ENCODE measurements around the gene CCDC30. TPM values are rescaled to one million over a fixed set of nuclear protein-coding genes. Genes with fewer than 3 reads are reported as not detected.

Gene CCDC30
- total RNA-seq, 2 experiments from 2014 or later = 1.3 to 2.3 TPM

DNA sequence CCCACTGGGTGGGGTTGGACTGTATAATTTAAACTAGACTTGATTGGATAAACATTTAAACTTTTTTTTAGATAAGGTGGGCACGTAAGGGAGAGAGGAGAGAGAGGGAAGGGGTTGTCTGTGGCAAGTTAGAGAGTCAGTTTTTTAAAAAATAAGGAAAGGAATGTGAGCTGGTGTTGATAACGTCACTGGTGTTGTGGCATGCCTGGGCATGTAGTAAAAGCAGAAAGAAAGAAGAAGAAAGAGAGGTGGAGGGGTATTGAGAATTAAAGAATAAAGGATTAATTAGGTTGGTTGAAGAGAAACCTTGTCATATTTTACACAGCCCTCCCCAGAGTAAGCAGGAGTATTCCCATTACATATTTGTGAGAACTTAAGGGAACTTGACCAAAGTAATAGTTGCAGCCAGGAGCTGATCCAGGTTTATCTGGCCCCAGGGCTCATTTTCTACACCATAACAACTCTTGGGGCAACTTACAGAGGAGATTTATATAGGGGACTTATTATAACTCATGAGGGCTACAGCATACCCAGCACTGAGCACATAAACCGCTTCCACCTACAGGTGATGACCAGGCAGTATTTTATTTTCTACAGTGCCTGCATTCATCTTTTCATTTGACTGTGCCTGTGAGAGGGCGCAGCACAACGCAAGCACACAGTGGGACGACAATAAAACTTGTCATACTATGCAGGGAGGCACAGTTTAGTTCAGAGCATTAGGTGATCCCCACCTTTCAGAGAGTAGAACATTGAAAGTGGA lies 70.2 kb downstream of the CCDC30 start:
- no peaks in the 10 kb centered on the region for H3K27me3 Mint-ChIP-seq
- no peak for ATAC-seq
- H3K27ac Mint-ChIP-seq = no peak overlapping the region
- DNase-seq = no peak
- H3K4me3 Mint-ChIP-seq = no peak overlapping the region
- intact Hi-C loops (cut with DNase I, micrococcal nuclease) = no loop called here
- H3K36me3 Mint-ChIP-seq (ENCODE audit: low read depth) = peaks cover 11% of the 10 kb centered on the region
- ChIA-PET POLR2A (no interaction called here), CTCF (interaction anchor here (1.0 kb wide), 1 partner anchor 27 kb away, joined by 3 read pairs; no protein-coding TSS in a partner anchor)
- peaks cover 10% of the 10 kb centered on the region for H3K4me1 Mint-ChIP-seq
- H3K9me3 Mint-ChIP-seq (ENCODE audit: low read depth) = no peaks in the 10 kb centered on the region

DNA sequence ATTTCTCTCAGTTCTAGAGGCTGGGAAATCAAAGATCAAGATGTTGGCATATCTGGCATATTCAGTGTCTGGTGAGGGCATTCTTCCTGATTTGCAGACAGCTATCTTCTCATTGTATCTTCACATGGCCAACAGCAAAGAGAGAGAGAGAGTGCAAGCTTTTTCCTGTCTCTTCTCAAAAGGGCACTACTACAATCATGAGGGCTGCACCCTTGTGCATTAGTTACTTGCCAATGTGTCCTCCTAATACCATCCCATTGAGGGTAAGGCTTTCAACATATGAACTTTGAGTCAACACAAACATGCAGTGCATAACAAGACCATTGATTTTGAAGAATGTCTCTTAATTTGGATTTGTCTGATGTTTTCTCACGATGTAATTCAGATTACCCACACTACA lies 78.0 kb downstream of the CCDC30 start:
- no peak overlapping the region for H3K4me3 Mint-ChIP-seq
- H3K27me3 Mint-ChIP-seq = no peaks in the 10 kb centered on the region
- H3K4me1 Mint-ChIP-seq = no peaks in the 10 kb centered on the region
- peaks cover 8% of the 10 kb centered on the region for H3K36me3 Mint-ChIP-seq (ENCODE audit: low read depth)
- ChIA-PET CTCF (interaction anchor here (0.8 to 1.0 kb wide), 2 partner anchors 23 to 344 kb away, joined by 3 read pairs; no protein-coding TSS in a partner anchor), POLR2A (no interaction called here)
- no peak overlapping the region for H3K27ac Mint-ChIP-seq
- H3K9me3 Mint-ChIP-seq (ENCODE audit: low read depth) = no peaks in the 10 kb centered on the region
- DNase-seq (no peak), ATAC-seq (no peak)
- intact Hi-C loops (cut with DNase I, micrococcal nuclease) = no loop called here

DNA sequence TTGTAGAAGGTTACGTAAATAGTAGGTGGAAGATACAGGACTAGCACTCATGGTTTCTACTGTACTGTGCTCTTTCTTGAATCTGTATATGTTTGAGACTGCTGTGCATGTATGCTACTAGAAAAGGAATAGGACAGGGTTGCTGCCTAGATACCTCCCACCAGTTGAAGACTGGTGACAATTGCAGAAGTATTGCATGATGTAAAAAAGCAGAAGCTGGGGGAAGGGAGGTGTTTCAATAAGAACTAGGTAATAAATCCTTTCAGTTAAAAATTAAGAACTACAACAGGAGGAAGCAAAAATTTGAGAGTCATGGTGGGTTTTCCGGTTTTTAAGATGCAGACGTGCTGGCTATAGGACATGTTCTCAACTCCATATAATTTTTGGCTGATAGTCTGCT lies 88.1 kb downstream of the CCDC30 start:
- ChIA-PET POLR2A (no interaction called here), CTCF (interaction anchor here (0.7 kb wide), 1 partner anchor 640 kb away, joined by 3 read pairs; no protein-coding TSS in a partner anchor)
- Mint-ChIP-seq H3K27ac (no peak overlapping the region), H3K36me3 (ENCODE audit: low read depth) (no peaks in the 10 kb centered on the region), H3K9me3 (ENCODE audit: low read depth) (no peaks in the 10 kb centered on the region), H3K4me1 (no peaks in the 10 kb centered on the region), H3K27me3 (no peaks in the 10 kb centered on the region), H3K4me3 (no peak overlapping the region)
- no peak for ATAC-seq
- intact Hi-C loops (cut with DNase I, micrococcal nuclease) = no loop called here
- DNase-seq = no peak

DNA sequence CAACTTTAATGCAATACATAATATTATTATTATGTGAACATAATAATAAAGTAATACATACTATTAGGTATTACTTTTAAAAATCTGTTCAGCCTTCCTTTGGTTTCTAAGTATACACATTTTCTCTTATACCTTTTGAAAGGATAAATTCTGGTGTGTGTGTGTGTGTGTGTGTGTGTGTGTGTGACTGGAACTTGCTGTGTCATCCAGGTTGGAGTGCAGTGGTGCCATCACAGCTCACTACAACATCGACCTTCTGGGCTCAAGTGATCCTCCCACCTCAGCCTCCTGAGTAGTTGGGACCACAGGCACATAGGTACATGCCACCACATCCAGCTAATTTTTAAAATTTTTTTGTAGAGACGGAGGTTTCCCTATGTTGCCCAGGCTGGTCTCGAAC lies 88.5 kb downstream of the CCDC30 start:
- no peaks in the 10 kb centered on the region for H3K4me1 Mint-ChIP-seq
- no peaks in the 10 kb centered on the region for H3K27me3 Mint-ChIP-seq
- intact Hi-C loops (cut with DNase I, micrococcal nuclease) = no loop called here
- ATAC-seq (no peak), DNase-seq (no peak)
- H3K36me3 Mint-ChIP-seq (ENCODE audit: low read depth) = no peaks in the 10 kb centered on the region
- no peaks in the 10 kb centered on the region for H3K9me3 Mint-ChIP-seq (ENCODE audit: low read depth)
- POLR2A ChIA-PET = no interaction called here
- CTCF ChIA-PET = interaction anchor here (0.7 kb wide), 1 partner anchor 639 kb away, joined by 3 read pairs; no protein-coding TSS in a partner anchor
- no peak overlapping the region for H3K27ac Mint-ChIP-seq
- H3K4me3 Mint-ChIP-seq = no peak overlapping the region

DNA sequence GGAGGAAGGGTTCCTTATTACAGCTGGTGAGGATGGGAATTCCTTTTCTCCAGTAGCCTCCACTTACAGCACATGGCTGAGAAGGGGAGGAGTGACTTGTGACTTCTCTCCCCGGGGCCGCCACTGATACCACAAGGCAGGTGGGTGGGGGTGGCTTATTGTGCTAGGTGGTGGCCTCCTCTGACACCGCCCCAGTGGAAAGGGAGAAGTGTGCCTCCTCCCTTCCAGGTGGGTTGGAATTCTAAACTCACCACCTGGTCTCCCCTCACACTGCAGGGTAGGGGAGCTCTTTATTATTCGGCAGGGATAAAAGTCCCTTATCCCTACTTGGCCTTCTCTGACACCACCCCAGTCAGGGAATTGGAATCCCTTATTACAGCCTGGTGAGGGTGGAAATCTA lies 89.5 kb downstream of the CCDC30 start:
- ChIA-PET CTCF (no interaction called here), POLR2A (no interaction called here)
- Mint-ChIP-seq H3K4me1 (no peaks in the 10 kb centered on the region), H3K4me3 (no peak overlapping the region), H3K36me3 (ENCODE audit: low read depth) (no peaks in the 10 kb centered on the region), H3K27me3 (no peaks in the 10 kb centered on the region), H3K9me3 (ENCODE audit: low read depth) (no peaks in the 10 kb centered on the region), H3K27ac (no peak overlapping the region)
- intact Hi-C loops (cut with DNase I, micrococcal nuclease) = no loop called here
- ATAC-seq = no peak
- DNase-seq = no peak

DNA sequence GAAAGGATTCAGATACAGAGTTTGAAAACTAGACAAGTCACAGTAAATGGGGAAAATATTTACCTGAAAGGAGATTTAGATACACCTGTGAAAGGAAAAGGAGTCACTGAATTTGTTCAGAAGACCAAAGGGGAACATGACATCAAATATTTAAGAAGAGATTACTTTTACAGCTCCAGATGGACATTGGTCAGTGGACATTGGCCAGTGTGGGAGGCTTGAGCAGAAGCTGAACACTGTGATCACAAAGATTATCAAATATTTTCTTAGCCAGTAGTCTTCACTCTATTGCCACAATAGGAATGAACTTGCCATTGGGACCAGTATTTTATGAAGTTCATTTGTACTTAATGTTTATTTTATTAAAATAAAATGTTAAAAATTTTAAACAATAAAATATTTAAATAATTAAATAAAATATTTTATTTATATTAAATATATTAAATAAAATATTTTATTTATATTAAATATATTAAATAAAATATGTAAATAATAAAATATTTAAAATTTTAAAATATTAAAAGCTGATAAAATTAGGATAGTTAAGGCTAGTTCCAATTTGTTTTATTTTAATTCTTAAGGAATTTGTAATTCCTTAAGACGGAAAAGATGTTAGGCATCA lies 94.3 kb downstream of the CCDC30 start:
- H3K9me3 Mint-ChIP-seq (ENCODE audit: low read depth) = peaks cover 3% of the 10 kb centered on the region
- H3K27me3 Mint-ChIP-seq = peaks cover 2% of the 10 kb centered on the region
- ChIA-PET POLR2A (no interaction called here), CTCF (interaction anchor here (0.7 kb wide), 1 partner anchor 99 kb away, joined by 4 read pairs; no protein-coding TSS in a partner anchor)
- no peaks in the 10 kb centered on the region for H3K4me1 Mint-ChIP-seq
- intact Hi-C loops (cut with DNase I, micrococcal nuclease) = no loop called here
- no peaks in the 10 kb centered on the region for H3K36me3 Mint-ChIP-seq (ENCODE audit: low read depth)
- H3K4me3 Mint-ChIP-seq = no peak overlapping the region
- no peak overlapping the region for H3K27ac Mint-ChIP-seq
- DNase-seq (no peak), ATAC-seq (no peak)

DNA sequence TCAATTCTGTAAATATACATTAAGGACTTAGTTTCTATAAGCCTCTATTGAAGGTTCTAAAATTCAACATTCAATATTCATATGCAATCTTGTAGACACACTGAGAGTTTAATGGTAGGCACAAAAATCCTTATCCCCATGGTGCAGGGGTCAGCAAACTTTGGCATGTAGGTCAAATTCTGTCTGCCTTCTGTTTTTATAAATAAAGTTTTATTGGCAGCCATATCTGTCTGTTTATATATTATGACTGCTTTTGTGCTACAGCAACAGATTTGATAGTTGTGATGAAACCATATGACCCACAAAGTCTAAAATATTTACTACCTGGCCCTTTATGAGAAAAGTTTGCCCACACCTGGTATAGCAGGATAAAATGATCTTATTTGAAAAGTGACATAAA lies 104.0 kb downstream of the CCDC30 start:
- H3K27me3 Mint-ChIP-seq = no peaks in the 10 kb centered on the region
- POLR2A ChIA-PET = no interaction called here
- CTCF ChIA-PET = interaction anchor here (0.6 kb wide), 1 partner anchor 64 kb away, joined by 3 read pairs; no protein-coding TSS in a partner anchor
- intact Hi-C loops (cut with DNase I, micrococcal nuclease) = no loop called here
- no peaks in the 10 kb centered on the region for H3K36me3 Mint-ChIP-seq (ENCODE audit: low read depth)
- DNase-seq = no peak
- no peak overlapping the region for H3K27ac Mint-ChIP-seq
- no peak for ATAC-seq
- no peaks in the 10 kb centered on the region for H3K9me3 Mint-ChIP-seq (ENCODE audit: low read depth)
- no peaks in the 10 kb centered on the region for H3K4me1 Mint-ChIP-seq
- no peak overlapping the region for H3K4me3 Mint-ChIP-seq

DNA sequence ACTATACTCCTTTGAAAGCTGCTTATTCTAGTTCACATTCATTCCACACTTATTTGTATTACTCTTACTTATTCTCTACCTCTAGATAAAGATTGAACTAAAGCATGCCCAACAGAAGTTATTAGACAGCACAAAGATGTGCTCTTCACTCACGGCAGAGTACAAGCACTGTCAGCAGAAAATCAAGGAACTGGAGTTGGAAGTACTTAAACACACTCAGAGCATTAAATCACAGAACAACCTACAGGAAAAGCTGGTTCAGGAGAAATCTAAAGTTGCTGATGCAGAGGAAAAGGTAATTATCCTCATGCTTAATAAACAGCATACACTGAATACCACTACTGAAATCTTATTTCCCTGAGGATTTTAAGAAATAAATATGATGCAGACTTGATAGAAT lies 113.8 kb downstream of the CCDC30 start:
- ChIA-PET POLR2A (no interaction called here), CTCF (interaction anchor here (0.8 to 2.1 kb wide), 5 partner anchors 11 to 497 kb away, joined by 3 to 6 read pairs (median 3); no protein-coding TSS in a partner anchor)
- Mint-ChIP-seq H3K27ac (no peak overlapping the region), H3K27me3 (no peaks in the 10 kb centered on the region), H3K9me3 (ENCODE audit: low read depth) (no peaks in the 10 kb centered on the region), H3K4me3 (no peak overlapping the region), H3K4me1 (no peaks in the 10 kb centered on the region), H3K36me3 (ENCODE audit: low read depth) (no peaks in the 10 kb centered on the region)
- intact Hi-C loops (cut with DNase I, micrococcal nuclease) = loop anchor here (2.0 to 10.0 kb wide), 4 partner anchors 170 to 432 kb away; no protein-coding TSS in a partner anchor
- no peak for DNase-seq
- ATAC-seq = no peak

DNA sequence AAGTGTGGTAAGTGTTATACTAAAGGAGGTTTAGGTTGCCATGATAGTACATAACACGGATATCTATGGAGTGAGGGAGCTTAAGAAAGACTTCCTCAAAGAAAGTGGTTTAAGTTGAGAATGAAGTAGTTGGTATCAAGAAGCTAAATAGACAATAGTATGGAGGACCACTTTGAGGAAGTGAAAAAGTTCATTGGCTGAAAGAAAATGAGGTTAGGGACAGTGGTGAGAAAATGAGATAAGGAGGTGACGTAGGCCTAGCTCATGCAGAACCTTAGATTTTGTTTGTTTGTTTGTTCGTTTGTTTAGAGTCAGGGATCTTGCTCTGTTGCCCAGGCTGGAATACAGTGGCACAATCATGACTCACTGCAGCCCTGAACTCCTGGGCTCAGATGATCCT lies 122.9 kb downstream of the CCDC30 start:
- no peaks in the 10 kb centered on the region for H3K4me1 Mint-ChIP-seq
- CTCF ChIA-PET = interaction anchor here (0.5 kb wide), 1 partner anchor 1273 kb away, joined by 3 read pairs; no protein-coding TSS in a partner anchor
- H3K27me3 Mint-ChIP-seq = no peaks in the 10 kb centered on the region
- intact Hi-C loops (cut with DNase I, micrococcal nuclease) = no loop called here
- H3K27ac Mint-ChIP-seq = no peak overlapping the region
- ATAC-seq (no peak), DNase-seq (no peak)
- H3K4me3 Mint-ChIP-seq = no peak overlapping the region
- POLR2A ChIA-PET = no interaction called here
- H3K9me3 Mint-ChIP-seq (ENCODE audit: low read depth) = peaks cover 15% of the 10 kb centered on the region
- peaks cover 21% of the 10 kb centered on the region for H3K36me3 Mint-ChIP-seq (ENCODE audit: low read depth)

DNA sequence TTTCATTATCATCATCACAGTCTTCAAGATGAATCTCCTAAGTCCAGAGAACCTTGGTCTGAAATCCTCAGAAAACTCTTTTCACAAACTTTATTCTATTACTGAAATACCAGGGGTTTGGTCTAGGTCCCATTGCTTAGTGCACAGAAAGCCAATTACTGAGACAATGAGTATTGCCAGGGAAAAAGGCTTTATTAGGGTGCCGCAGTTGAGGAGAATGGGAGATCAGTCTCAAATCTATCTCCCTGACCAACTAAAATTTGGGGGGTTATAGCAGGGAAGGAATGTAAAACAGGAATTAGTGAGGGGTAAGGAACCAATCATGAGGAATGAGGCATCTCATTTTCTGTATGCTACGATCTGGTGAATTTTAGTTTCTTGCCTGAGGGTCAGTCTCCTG lies 124.7 kb downstream of the CCDC30 start:
- DNase-seq = no peak

DNA sequence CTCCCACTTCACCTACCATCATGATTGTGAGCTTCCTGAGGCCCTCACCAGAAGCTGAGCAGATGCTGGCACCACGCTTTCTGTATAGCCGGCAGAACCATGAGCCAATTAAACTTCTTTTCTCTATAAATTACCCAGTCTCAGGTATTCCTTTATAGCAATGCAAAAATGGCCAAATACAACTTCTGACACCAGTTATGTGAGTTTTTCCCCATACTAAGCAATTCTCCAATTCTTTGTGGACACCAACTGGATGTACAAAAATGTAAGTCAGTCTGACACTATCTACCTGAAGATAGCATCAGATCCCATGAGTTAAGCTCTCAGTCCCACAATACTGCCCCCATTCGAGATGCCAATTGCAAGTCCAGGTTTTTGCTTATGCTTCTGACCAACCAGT lies 129.7 kb downstream of the CCDC30 start:
- POLR2A ChIA-PET = no interaction called here
- H3K4me1 Mint-ChIP-seq = no peaks in the 10 kb centered on the region
- H3K27me3 Mint-ChIP-seq = peaks cover 3% of the 10 kb centered on the region
- H3K4me3 Mint-ChIP-seq = no peak overlapping the region
- no peak for DNase-seq
- peaks cover 5% of the 10 kb centered on the region for H3K9me3 Mint-ChIP-seq (ENCODE audit: low read depth)
- H3K36me3 Mint-ChIP-seq (ENCODE audit: low read depth) = peaks cover 14% of the 10 kb centered on the region
- H3K27ac Mint-ChIP-seq = no peak overlapping the region
- CTCF ChIA-PET = interaction anchor here (0.6 kb wide), 1 partner anchor 160 kb away, joined by 3 read pairs; no protein-coding TSS in a partner anchor
- intact Hi-C loops (cut with DNase I, micrococcal nuclease) = no loop called here
- no peak for ATAC-seq

More for the DNA sequence above, 124.7 kb downstream of the CCDC30 start:
- POLR2A ChIA-PET = no interaction called here
- no peak for ATAC-seq
- Mint-ChIP-seq H3K27ac (no peak overlapping the region), H3K4me3 (no peak overlapping the region), H3K4me1 (no peaks in the 10 kb centered on the region), H3K36me3 (ENCODE audit: low read depth) (peaks cover 22% of the 10 kb centered on the region), H3K27me3 (no peaks in the 10 kb centered on the region), H3K9me3 (ENCODE audit: low read depth) (peaks cover 15% of the 10 kb centered on the region)
- intact Hi-C loops (cut with DNase I, micrococcal nuclease) = no loop called here
- CTCF ChIA-PET = no interaction called here

Measured in activated CD4-positive, alpha-beta T cell treated with anti-CD3 and anti-CD28 coated beads for 36 hours (primary cell).